Nephron (organoid): ENCODE data around the gene CORT.

Source experiments
- H3K27ac Mint-ChIP-seq, 3 experiments: 2 replicates each; pipeline ENCODE4 v1.8.0; 2020; ENCODE audit warnings: mixed read lengths in 3 of 3, mild to moderate bottlenecking in 2 of 3, moderate library complexity in 1 of 3
- H3K27me3 Mint-ChIP-seq: 2 replicates; pipeline ENCODE4 v1.8.0; 2021; ENCODE audit warnings: low read depth, mild to moderate bottlenecking, moderate library complexity, mixed read lengths
- H3K36me3 Mint-ChIP-seq: 2 replicates; pipeline ENCODE4 v1.8.0; 2020; ENCODE audit warnings: low read depth, mixed read lengths
- H3K4me1 Mint-ChIP-seq: 2 replicates; pipeline ENCODE4 v1.8.0; 2020; ENCODE audit warnings: mixed read lengths
- H3K4me3 Mint-ChIP-seq, 3 experiments: 2 replicates each; pipeline ENCODE4 v1.8.0; 2020; ENCODE audit warnings: mild to moderate bottlenecking in 3 of 3, mixed read lengths in 3 of 3, moderate library complexity in 2 of 3
- H3K9me3 Mint-ChIP-seq: 2 replicates; pipeline ENCODE4 v1.8.0; 2020; ENCODE audit warnings: mixed read lengths
- TF ChIP-seq, protein P1 (sequence below), 3 experiments: fragments of 200-600 bp; sonication (generic); IDR thresholded peaks; one replicate each; pipeline ENCODE4 v1.5.0; 2021; ENCODE audit warnings: antibody characterized with exemption in 3 of 3; ENCODE audit not compliant: unreplicated experiment in 3 of 3

The CORT gene

GRCh38 chr1:10429868-10430215, 20.0 kb upstream of the CORT start:
- Mint-ChIP-seq H3K27ac (peak overlapping the region; percentile 69 to 92 (median 85)), H3K4me1 (peaks cover 36% of the 10 kb centered on the region), H3K4me3 (peak overlapping the region; percentile 89 to 95 (median 92)), H3K36me3 (no peaks in the 10 kb centered on the region), H3K9me3 (no peaks in the 10 kb centered on the region), H3K27me3 (no peaks in the 10 kb centered on the region)
- TF ChIP-seq, protein P1, sequence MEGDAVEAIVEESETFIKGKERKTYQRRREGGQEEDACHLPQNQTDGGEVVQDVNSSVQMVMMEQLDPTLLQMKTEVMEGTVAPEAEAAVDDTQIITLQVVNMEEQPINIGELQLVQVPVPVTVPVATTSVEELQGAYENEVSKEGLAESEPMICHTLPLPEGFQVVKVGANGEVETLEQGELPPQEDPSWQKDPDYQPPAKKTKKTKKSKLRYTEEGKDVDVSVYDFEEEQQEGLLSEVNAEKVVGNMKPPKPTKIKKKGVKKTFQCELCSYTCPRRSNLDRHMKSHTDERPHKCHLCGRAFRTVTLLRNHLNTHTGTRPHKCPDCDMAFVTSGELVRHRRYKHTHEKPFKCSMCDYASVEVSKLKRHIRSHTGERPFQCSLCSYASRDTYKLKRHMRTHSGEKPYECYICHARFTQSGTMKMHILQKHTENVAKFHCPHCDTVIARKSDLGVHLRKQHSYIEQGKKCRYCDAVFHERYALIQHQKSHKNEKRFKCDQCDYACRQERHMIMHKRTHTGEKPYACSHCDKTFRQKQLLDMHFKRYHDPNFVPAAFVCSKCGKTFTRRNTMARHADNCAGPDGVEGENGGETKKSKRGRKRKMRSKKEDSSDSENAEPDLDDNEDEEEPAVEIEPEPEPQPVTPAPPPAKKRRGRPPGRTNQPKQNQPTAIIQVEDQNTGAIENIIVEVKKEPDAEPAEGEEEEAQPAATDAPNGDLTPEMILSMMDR (IDR thresholded peaks at IDR 0.05; ENCODE audit: unreplicated experiment in 3 of 3): no peak

- TF ChIP-seq, protein P1 (IDR thresholded peaks at IDR 0.05; ENCODE audit: unreplicated experiment in 3 of 3): peak; percentile 94 to 97 (median 97)
- H3K27me3 Mint-ChIP-seq: no peaks in the 10 kb centered on the region
- no peaks in the 10 kb centered on the region for H3K9me3 Mint-ChIP-seq
- H3K4me1 Mint-ChIP-seq: peaks cover 34% of the 10 kb centered on the region
- peak within 1 kb of the TSS; percentile 89 to 95 (median 92) for H3K4me3 Mint-ChIP-seq
- H3K27ac Mint-ChIP-seq: peak within 1 kb of the TSS; percentile 85 to 92 (median 91)
- H3K36me3 Mint-ChIP-seq: no peaks in the 10 kb centered on the region
Measured at GRCh38 chr1:10430216-10431069, 19.4 kb upstream of the CORT start, which contains the start of gene CENPS. Gene CENPS (plus strand): TSS chr1:10430433. CDS start chr1:10430518, 85 bp downstream.

GRCh38 chr1:10431070-10431730, 18.6 kb upstream of the CORT start:
- Mint-ChIP-seq H3K27ac (peak overlapping the region; percentile 85 to 92 (median 91)), H3K4me1 (peaks cover 28% of the 10 kb centered on the region), H3K27me3 (no peaks in the 10 kb centered on the region), H3K9me3 (no peaks in the 10 kb centered on the region), H3K4me3 (peak overlapping the region; percentile 89 to 95 (median 92)), H3K36me3 (no peaks in the 10 kb centered on the region)
- TF ChIP-seq, protein P1 (IDR thresholded peaks at IDR 0.05; ENCODE audit: unreplicated experiment in 3 of 3): no peak

DNA sequence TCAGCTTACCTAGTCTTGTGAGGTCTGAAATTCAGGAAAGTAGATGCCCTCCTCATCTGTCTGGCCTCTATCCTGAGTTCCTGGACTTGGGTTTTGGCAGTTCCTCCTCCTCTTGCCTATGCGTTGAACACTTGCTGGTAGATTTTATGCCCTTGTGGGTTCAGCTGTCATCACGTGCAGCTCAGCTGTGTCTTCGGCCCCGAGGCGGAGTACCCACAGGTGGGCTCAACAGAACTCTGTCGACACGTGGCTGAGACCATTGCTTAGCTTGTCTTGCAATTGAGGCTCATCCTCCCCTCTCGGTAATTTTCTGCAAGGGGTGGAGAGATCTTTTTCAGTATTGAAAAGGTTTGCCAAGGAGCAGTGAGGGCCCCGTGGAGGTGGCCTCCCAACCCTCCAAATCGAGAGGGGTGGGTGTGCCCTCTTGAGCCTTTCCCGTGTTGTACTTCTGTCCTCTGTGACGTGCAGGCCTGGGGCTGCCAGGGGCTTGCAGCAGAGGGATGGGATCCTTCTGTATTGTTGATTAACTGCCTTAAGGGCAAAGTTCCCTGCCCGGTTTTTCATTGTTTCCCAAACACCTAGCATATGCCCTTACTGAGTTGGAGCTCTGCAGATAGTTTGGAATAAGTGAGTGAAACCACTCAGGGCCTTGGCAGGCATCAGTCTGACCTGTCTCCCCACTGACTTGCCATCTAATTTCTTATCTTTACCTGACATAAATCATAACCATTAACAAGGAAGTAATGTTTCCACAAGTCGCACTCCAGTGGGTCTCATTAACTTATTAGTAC, 16.7 kb upstream of the CORT start:
- Mint-ChIP-seq H3K9me3 (no peaks in the 10 kb centered on the region), H3K4me1 (peaks cover 28% of the 10 kb centered on the region), H3K27me3 (no peaks in the 10 kb centered on the region), H3K36me3 (no peaks in the 10 kb centered on the region), H3K27ac (peak overlapping the region; percentile 47 to 95 (median 85)), H3K4me3 (peak overlapping the region; percentile 68 to 81 (median 74))
- TF ChIP-seq, protein P1 (IDR thresholded peaks at IDR 0.05; ENCODE audit: unreplicated experiment in 3 of 3): no peak

DNA sequence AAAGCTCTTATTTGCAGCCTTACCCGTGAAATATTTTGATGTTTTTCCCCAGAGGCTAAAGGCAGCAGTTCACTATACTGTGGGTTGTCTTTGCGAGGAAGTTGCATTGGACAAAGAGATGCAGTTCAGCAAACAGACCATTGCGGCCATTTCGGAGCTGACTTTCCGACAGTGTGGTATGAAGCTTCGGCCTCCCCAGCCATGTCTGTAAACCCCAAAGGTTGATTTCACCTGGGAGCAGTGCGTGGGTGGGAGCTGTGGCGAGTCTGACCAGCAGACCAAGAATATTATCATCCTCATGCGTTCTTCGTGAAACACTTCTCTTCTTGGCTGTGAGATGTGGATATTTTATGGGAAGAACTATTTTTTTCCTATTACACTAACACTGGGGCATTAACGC, 16.0 kb upstream of the CORT start:
- Mint-ChIP-seq H3K36me3 (no peaks in the 10 kb centered on the region), H3K4me1 (peaks cover 28% of the 10 kb centered on the region), H3K4me3 (peak overlapping the region; percentile 68 to 81 (median 74)), H3K27ac (peak overlapping the region; percentile 47 to 95 (median 85)), H3K9me3 (no peaks in the 10 kb centered on the region), H3K27me3 (no peaks in the 10 kb centered on the region)
- TF ChIP-seq, protein P1 (IDR thresholded peaks at IDR 0.05; ENCODE audit: unreplicated experiment in 3 of 3): no peak
